ENCODE measurements around the gene CCR1. TPM values are rescaled to one million over a fixed set of nuclear protein-coding genes. Genes with fewer than 3 reads are reported as not detected.

Gene CCR1
- total RNA-seq, 1 donor, result 0.90 TPM

GRCh38 chr3:46239301-46239938 is 31.3 kb upstream of the CCR1 start:
- TF ChIP-seq CTCF (IDR thresholded peaks at IDR 0.05; ENCODE audit: insufficient read depth, low read length), result no peak
- no peak overlapping the region for H3K4me3 ChIP-seq (ENCODE audit: low read depth, low read length)
- DNase-seq (ENCODE audit: low read depth), result no peak

DNA sequence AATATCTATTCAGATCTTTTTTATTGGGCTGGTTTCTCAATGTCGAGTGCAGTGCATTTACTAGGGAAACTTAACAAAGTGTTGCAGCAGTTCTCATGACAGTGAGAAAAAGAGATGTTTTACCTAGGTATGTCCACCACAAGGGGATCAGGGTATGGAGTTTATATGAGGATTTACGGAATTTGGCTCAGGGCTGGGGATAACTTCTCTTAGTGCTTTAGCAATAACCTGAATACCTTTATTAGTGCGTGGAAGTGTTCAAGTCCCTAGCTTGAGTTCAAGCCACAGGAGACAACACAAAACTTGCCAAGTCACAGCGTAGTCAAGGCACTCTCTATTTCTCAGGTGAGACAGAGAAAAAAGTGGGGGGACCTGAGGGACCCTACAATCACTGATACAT is 30.3 kb upstream of the CCR1 start:
- TF ChIP-seq CTCF (IDR thresholded peaks at IDR 0.05; ENCODE audit: insufficient read depth, low read length), result no peak
- no peak overlapping the region for H3K4me3 ChIP-seq (ENCODE audit: low read depth, low read length)
- DNase-seq (ENCODE audit: low read depth), result no peak

GRCh38 chr3:46236294-46237054 is 28.4 kb upstream of the CCR1 start:
- H3K4me3 ChIP-seq (ENCODE audit: low read depth, low read length), result no peak overlapping the region
- no peak for TF ChIP-seq CTCF (IDR thresholded peaks at IDR 0.05; ENCODE audit: insufficient read depth, low read length)
- DNase-seq (ENCODE audit: low read depth), result no peak

GRCh38 chr3:46235425-46235824 is 27.3 kb upstream of the CCR1 start:
- H3K4me3 ChIP-seq (ENCODE audit: low read depth, low read length), result no peak overlapping the region
- TF ChIP-seq CTCF (IDR thresholded peaks at IDR 0.05; ENCODE audit: insufficient read depth, low read length), result no peak
- DNase-seq (ENCODE audit: low read depth), result no peak

DNA sequence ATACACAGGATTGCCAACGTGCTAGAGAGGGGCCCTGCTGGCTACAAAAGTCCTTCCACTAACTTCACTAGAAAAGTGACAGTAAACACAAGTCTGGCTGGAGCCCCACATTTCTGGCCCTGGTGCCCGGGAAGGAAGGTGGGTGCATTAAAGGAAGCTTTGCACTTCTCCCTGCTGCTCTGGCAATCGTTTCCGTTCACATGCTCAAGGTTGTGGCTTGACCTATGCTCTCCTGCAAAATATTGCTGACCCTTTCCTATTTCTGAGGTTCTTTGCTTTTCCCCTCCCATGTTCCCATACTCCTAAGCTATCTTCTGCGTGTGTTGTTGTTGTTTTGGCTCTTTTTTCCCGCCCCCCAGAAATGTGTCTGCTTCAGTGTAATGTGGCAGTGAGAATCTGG is 25.1 kb upstream of the CCR1 start:
- H3K4me3 ChIP-seq (ENCODE audit: low read depth, low read length), result no peak overlapping the region
- no peak for TF ChIP-seq CTCF (IDR thresholded peaks at IDR 0.05; ENCODE audit: insufficient read depth, low read length)
- DNase-seq (ENCODE audit: low read depth), result no peak

DNA sequence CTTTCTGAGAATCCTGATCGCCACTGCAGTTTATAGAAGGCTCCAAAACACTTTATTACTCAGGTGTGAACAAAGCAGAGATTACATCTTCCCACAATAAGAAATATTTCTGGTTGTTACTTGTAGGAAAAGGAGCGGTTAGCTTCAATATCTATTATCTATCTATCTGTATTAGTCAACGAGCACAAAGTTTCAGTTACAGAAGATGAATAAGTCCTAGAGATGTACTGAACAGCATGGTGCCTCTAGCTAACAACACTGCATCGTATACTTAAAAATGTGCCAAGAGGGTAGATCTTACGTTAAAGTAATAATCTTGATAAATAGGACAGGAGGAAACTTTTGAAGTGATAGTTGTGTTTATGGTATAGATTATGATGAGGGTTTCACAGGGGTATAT is 23.2 kb upstream of the CCR1 start:
- no peak for DNase-seq (ENCODE audit: low read depth)
- TF ChIP-seq CTCF (IDR thresholded peaks at IDR 0.05; ENCODE audit: insufficient read depth, low read length), result no peak
- H3K4me3 ChIP-seq (ENCODE audit: low read depth, low read length), result no peak overlapping the region

All from fibroblast of the aortic adventitia (primary cell).